8988T (cell line): Measurements from ENCODE around the gene IQGAP1.
A peak's percentile ranks its signal among the peaks of the same experiment; 100 is the strongest.
"Not testable (repeated sequence)": the region's sequence is repeated elsewhere in the genome, so short reads cannot be mapped to it uniquely, and the experiment has no call there.

Experiments used
- DNase-seq: peaks from one replicate; pipeline ENCODE4 v3.0.0; 2011

The IQGAP1 gene

DNA sequence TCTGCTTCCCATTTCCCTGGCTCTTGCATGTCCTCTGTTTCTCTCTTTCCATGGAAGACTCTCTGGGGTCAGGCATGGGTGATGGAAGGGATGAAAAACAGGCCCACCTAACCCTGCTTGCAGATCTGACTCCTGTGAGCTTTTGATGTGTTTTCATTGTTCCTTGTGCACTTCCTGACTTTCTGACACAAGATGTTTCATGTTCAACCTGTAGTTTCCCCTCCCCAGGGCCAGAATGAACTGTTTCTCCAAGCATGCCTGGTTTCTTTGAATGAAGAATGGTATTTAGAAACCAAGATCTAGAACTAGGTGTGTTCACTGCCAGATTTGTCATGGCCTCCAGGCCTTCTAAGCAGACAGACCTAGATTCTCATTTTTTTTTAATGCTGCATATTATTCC lies 105.6 kb downstream of the IQGAP1 start:
- no peak for DNase-seq

DNA sequence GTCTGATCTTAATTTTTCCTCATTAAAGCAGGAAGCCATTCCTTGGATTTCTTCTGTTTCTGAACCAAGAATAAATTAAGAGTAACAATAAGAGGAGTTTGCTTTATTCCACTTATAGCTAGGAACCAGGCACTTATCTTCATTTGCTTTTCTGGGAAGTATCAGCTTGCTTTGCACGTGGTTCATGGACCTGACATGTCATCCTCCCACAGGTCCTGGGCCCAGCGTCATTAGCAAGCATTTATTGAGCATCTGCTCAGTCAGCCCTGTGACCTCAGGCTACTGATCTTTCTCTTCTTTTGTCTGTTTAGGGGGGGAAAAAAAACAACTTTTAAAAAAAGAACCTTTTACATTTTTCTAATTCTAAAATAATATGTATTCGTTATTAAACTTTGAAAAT lies 107.0 kb downstream of the IQGAP1 start:
- DNase-seq: no peak

DNA sequence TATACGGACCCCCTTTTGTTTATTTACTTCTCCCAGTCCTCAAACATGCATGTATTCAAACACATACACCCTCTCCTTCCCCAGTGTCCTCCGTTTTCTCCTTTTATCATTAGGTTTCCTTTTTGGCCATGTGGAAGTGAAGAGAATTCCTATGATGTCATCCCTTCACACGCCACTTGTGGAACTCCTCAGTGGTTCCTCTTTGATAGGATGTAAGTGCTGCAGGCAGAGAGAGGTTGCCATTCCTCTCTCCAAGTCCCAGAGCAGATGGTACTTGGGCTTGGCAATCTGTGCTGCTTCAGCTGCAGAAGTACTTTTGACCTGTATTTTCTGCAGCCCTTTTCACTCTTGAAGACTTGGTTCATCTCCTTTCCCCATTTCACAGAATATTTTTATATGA lies 108.7 kb downstream of the IQGAP1 start:
- no peak for DNase-seq

DNA sequence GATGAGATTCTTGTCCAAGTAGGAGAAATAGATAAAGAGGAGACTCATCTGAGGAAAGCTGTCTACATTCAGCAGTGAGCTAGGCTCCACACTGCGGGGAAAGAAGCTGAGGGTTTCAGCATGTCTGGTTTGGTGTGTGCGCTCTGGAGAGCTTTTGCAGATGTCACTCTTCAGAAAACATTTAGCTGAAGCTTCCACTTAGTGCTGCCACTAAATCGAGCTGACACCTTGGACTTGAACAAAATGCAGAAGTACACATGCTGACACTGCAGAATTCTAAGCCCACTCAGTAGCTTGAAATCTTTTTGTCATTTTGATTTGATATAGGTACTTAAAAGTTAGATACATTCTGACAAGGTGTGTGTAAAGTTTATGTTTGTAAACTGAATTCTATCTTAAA lies 109.3 kb downstream of the IQGAP1 start:
- no peak for DNase-seq

DNA sequence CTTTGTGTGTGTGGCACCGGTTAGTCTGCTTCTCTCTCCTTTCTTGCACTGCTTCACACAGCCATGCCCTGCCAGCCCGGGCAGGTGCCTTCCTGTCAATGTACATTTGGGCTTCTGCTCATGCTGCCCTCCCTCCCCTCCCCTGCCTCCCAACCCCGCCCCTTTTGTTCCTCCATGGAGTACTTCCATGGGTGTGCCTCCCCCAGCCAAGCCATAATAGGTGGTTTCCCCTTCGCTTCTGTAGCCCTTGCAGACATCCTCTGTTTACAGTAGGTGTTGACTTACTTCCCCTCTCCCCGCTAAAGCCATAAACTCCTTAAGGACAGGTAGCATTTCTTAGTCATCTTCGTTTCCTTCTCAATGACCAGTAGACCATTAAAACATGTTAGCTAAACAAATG lies 109.9 kb downstream of the IQGAP1 start:
- DNase-seq: no peak

DNA sequence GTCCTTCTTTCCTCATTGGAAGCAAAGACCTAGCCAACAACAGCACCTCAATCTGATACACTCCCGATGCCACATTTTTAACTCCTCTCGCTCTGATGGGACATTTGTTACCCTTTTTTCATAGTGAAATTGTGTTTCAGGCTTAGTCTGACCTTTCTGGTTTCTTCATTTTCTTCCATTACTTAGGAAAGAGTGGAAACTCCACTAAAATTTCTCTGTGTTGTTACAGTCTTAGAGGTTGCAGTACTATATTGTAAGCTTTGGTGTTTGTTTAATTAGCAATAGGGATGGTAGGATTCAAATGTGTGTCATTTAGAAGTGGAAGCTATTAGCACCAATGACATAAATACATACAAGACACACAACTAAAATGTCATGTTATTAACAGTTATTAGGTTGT lies 112.1 kb downstream of the IQGAP1 start:
- no peak for DNase-seq

DNA sequence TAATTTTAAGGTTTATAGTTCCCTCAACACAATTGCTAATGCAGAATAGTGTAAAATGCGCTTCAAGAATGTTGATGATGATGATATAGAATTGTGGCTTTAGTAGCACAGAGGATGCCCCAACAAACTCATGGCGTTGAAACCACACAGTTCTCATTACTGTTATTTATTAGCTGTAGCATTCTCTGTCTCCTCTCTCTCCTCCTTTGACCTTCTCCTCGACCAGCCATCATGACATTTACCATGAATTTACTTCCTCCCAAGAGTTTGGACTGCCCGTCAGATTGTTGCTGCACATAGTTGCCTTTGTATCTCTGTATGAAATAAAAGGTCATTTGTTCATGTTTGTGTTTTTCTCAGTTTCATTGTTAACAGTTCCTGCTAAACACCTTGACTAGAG lies 113.9 kb downstream of the IQGAP1 start:
- DNase-seq: no peak

DNA sequence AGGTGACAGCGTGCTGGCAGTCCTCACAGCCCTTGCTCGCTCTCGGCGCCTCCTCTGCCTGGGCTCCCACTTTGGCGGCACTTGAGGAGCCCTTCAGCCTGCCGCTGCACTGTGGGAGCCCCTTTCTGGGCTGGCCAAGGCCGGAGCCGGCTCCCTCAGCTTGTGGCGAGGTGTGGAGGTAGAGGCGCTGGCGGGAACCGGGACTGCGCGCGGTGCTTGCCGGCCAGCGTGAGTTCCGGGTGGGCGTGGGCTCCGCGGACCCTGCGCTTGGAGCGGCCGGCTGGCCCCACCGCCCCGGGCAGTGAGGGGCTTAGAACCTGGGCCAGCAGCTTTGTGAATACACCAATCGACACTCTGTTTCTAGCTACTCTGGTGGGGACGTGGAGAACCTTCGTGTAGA lies 122.7 kb downstream of the IQGAP1 start:
- DNase-seq: not testable (repeated sequence)

DNA sequence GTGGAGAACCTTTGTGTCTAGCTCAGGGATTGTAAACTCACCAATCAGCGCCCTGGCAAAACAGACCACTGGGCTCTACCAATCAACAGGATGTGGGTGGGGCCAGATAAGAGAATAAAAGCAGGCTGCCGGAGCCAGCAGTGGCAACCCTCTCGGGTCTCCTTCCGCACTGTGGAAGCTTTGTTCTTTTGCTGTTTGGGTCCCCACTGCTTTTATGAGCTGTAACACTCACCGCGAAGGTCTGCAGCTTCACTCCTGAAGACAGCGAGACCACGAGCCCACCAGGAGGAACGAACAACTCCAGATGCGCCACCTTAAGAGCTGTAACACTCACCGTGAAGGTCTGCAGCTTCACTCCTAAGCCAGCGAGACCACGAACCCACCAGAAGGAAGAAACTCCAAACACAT lies 123.2 kb downstream of the IQGAP1 start:
- not testable (repeated sequence) for DNase-seq

DNA sequence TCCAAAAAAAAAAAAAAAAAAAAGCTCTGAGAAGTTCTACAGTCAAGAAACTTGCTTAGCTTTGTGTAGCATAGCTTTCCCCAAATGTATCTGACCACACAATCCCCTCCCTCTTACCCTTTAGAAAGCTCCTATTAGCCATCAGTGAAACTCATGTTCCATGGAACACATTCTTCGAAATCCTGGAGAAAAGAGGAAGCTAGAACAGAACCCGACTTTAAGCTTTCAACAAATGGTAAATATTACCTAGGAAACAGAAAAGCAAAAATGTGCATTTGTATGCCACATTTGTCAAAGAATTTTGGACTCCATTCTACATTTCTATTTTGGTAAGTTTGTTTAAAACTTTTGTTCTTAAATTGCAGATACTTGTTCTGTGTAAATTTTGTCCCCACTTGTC lies 124.2 kb downstream of the IQGAP1 start:
- no peak for DNase-seq

DNA sequence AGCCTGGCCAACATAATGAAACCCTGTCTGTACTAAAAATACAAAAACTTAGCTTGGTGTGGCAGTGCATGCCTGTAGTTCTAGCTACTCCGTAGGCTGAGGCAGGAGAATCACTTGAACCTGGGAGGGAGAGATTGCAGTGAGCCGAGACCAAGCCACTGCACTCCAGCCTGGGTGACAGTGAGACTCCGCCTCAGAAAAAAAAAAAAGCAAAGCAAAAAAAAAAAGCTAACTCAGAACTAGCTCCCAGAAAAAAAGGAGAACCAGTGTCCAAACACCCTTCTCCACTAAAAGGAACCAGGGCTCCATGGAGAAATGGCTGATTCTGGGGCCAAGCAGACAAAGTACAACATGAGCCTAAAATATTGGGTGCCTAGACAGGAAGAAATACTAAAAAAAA lies 124.9 kb downstream of the IQGAP1 start:
- no peak for DNase-seq

DNA sequence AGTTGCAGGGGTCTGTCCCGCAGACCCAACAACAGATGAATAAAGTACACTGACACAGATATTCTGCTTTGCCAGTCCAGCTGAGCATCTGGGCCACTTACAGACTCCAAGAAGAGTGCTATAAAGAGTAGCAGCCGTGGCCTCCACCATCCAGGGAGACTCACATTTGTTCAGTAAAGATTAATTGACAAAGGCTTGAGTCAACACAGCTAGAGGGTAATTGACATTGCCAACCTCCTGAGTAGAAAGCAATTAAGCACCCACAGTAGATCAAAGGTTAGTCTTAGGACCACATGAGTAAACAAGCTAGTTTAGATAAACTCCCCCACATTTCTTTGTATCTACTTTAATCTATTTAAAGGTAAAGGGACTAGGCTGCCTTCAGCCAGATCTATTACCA lies 125.4 kb downstream of the IQGAP1 start:
- DNase-seq: no peak

DNA sequence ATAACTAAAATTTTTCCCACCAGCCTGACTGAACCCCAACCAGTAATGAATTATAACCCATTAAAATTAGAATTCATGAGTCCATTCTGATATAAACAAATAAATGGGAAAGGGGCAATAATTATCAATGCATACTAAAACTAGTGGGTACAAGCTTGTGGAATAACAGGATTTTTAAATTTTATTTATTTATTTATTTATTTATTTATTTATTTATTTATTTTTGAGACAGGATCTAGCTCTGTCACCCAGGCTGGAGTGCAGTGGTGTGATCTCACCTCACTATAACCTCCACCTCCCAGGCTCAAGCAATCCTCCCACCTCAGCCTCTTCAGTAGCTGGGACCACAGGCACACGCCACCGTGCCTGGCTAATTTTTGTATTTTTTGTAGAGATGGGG lies 125.9 kb downstream of the IQGAP1 start:
- not testable (repeated sequence) for DNase-seq

DNA sequence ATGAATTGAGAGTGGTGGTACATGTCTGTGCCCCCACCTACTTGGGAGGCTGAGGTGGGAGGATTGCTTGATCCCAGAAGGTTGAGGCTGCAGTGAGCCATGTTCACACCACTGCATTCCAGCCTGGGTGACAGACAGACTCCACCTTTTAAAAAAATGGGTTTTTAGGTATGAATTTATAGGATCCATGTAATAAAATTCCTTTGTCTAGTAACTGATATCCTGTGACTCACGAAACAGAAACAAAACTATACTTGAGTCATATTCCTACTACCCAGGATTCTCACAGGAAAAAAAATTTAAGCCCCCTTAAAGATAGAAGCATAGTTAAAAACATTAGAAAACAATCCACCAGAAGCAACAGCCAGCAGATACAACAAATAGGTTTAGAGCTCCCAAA lies 131.6 kb downstream of the IQGAP1 start:
- DNase-seq: no peak

DNA sequence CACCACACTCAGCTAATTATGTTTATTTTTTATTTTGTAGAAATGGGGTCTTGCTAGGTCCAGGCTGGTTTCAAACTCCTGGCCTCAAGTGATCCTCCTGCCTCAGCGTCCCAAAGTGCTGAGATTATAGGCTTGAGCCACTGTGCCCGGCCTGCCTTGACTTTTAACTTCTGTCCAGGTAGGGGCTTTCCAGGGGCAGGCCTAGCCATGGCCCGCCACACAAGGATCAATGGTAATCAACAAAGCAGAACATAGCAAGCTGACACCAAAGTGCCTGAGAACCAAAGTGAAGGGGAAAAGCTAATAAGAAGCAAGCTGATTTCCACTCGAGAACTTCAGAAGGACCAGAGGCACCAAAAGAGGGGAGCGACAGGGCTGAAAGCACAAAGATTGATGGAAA lies 132.3 kb downstream of the IQGAP1 start:
- no peak for DNase-seq

DNA sequence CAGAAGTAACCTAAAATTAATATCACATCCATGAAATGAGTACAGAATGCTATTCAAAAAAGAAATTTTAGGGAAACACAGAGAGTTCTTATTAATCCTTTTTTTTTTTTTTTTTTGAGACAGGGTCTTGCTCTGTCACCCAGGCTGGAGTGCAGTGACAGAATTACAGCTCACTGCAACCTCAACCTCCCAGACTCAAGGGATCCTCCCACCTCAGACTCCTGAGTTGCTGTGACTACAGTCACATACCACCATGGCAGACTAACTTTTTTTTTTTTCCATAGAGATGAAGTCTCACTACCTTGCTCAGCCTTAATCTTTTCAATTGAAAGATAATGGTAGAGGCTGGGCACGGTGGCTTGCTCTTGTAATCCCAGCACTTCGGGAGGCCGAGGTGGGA lies 135.3 kb downstream of the IQGAP1 start:
- no peak for DNase-seq

DNA sequence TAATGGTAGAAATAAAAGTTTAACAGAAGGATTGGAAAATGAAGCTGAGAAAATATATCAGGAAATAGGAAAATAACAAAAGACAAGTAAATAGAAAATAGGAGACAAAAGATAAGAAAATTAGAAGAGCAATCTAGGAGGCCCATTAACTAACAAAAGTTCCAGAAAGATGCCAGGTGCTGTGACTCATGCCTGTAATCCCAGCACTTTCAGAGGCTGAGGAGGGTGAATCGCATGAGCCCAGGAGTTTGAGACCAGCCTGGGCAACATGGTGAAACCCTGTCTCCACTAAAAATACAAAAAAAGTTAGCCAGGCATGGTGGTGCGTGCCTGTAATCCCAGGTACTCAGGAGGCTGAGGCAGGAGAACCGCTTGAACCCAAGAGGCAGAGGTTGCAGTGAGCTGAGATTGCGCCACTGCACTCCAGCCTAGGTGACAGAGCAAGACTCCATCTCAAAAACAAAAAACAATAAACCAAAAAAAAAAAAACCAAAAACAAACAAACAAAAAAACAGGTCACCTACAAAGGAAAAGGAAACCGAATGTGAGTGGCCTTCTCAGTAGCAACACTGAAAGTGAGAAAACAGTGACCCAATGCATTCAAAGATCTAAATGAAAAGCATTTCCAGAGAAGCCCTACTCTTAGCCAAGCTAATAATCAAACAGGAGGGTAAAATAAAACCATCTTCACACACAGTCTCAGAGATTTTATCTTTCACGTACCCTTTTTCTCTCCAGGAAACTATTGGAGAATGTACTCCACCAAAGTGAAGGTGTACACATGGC lies 136.2 kb downstream of the IQGAP1 start:
- DNase-seq: not testable (repeated sequence)

DNA sequence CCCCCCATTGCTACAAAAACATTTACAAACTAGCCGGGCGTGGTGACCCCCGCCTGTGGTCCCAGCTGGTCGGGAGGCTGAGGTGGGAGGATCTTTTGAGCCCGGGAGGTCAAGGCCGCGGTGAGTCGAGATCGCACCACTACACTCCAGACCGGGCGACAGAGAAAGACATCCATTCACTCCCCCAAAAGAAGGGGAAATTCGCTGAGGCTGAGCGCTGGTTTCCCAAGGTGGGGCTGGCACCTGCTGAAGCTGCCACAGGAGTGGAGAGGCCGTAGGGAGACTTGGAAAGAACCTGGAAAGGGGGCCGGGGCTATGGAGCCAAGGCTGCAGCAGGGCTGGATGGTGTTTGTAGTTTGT lies 140.9 kb downstream of the IQGAP1 start:
- no peak for DNase-seq

DNA sequence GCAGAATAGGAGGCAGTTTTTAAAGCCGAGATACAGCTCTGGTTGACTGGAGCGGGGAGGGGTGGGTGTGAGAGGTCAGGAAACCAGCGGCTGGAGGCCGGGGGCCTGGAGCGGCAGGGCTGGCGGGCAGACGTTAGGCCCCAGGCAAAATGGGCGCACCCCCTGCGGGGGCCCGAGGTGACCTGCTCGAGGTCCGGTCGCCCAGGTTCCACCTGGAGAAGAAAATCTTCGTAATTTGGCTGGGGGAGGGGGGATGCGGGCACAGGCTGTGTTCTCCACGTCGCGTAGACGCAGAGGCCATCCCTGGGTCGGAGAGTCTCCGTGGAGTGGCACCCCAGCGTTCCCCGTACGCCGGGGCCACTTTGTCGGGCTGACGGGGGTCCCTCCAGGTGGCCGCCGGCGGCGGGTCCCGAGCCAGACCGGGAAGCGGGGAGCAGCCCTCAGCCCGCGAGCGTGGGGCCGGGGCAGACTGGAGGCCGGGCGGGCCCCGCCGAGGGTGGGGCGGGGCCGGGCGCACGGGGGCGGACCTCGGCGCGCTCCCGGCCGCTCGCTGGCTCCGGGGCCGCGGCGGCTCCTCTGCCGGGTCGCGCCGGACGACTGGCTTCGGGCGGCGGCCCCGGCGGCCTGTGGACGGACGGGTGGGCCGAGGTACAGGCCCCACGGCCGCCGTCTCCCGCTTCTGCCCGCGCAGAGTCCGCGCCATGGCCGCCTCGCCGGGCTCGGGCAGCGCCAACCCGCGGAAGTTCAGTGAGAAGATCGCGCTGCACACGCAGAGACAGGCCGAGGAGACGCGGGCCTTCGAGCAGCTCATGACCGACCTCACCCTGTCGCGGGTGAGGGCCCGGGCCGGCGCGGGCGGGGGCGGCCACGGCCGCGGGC lies 141.6 kb downstream of the IQGAP1 start, which contains the start of gene CRTC3:
CRTC3 (plus strand) TSS at position 553 of the 879 bp plus-strand sequence; CDS start at position 702, 149 bp downstream.
- peak; percentile 67 for DNase-seq

DNA sequence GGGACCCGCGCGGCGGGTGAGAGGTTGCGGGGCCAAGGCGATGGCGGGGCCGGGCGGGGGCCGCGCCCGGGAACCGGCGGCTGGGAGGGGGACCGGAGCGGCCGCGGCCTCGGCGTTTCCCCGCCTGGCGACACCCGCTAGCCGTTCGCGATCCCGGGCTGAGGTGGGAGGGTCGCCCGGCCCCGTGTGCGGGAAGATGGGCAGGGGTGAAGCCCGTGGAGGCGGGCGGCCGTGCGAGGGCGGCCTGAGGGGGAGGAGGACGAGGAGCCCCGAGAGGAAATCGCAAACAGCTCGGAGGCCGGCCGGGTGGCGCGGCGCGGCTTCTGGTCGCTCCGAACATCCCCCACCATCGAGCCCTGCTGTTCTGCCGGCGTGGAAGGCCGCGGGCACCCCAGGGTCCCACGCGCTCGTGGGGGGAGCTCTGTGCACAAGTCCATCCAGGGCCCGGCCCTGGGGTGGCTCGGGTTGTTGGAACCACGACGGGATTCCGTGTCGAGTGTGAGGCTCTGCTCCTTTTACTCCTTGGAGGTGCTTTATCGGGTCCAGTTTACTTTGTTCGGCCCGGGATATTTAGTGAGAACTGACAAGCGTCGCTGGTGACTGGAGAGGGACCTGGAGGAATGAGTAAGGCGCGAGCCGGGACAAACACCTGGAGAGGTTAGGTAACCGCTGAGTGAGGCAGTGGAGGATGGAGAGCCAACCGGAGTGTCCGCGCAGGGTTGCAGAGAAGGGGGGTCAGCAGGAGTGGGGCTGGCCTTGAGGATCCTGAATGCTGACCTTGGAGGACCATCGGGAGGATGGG lies 142.4 kb downstream of the IQGAP1 start:
- peak; percentile 51 for DNase-seq

DNA sequence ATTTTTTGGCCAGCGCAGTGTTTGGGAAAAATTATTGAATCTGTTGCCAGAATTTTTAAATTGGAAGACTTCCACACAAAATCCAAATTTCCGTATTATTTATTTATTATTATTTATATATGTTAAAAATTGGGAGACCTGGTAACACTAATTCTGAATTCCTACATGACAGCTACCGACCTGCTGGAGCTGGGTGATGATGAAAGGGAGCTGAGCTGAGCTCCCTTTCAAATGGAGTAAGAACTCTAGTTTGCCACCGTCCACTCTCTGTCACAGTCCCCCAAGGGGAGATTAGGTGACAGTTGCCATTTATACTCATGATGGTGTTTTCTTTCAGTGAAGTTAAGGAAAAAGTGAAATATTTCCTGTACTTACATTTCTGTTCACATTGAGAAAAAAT lies 143.1 kb downstream of the IQGAP1 start:
- no peak for DNase-seq

DNA sequence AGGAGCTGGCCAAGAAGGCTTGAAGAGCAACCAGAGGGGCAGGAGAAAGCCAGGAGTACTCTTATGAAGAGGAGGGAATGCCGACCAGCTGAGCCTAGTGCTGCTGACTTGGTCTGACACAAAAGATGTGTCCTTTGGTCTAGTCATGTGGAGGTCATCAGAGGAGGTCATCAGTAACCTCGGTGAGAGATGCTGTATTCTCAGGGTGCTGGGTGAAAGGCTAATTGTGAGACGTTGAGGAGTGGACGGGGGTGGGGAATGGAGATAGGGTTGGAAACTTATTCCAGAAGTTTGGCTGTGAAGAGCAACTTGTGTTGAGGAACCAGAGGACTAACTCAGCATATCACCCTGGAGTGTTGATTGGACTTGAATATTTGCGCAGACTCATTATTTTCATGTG lies 147.2 kb downstream of the IQGAP1 start:
- no peak for DNase-seq

DNA sequence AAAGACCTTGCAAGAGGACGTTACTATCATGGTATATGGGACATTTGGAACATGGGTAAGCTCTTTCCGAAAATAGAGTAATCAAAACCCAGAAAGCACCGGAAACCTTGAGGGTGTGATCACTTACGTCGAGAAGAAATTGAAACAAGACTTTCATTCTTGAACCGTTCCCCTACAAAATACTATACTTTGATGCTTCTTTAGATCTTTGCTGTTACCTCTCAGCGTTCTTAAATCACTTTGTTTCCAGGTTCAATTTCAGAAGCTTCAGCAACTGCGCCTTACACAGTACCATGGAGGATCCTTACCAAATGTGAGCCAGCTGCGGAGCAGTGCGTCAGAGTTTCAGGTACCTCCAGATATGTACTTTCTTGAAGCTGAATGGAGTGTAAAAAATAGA lies 151.7 kb downstream of the IQGAP1 start:
- no peak for DNase-seq
